Fibroblast of the aortic adventitia (primary cell): ENCODE results near the gene CBLL1. TPM values are rescaled to one million over a fixed set of nuclear protein-coding genes. Genes with fewer than 3 reads are reported as not detected.

Source experiments
- DNase-seq: peaks from one replicate; pipeline ENCODE4 v3.0.0-alpha.2; 2010; ENCODE audit warnings: low read depth
- H3K4me3 ChIP-seq: 2 replicates; pipeline ENCODE4 v1.5.1; 2011; ENCODE audit warnings: low read depth, mild to moderate bottlenecking, control low read depth, low read length, moderate library complexity
- CTCF ChIP-seq: IDR thresholded peaks from 2 replicates; pipeline ENCODE4 v1.5.1; 2011; ENCODE audit warnings: mild to moderate bottlenecking, low read length, control low read depth, inconsistent platforms; ENCODE audit not compliant: insufficient read depth
- total RNA-seq: library from RNA; depleted of rRNA; stranded (reverse); fragments of >200 nt; gene quantifications from 2 replicates; pipeline ENCODE4 v1.2.3, GENCODE V29; 2012; ENCODE audit warnings: low replicate concordance

CBLL1 gene
- total RNA-seq, 1 donor: 32.0 TPM

DNA sequence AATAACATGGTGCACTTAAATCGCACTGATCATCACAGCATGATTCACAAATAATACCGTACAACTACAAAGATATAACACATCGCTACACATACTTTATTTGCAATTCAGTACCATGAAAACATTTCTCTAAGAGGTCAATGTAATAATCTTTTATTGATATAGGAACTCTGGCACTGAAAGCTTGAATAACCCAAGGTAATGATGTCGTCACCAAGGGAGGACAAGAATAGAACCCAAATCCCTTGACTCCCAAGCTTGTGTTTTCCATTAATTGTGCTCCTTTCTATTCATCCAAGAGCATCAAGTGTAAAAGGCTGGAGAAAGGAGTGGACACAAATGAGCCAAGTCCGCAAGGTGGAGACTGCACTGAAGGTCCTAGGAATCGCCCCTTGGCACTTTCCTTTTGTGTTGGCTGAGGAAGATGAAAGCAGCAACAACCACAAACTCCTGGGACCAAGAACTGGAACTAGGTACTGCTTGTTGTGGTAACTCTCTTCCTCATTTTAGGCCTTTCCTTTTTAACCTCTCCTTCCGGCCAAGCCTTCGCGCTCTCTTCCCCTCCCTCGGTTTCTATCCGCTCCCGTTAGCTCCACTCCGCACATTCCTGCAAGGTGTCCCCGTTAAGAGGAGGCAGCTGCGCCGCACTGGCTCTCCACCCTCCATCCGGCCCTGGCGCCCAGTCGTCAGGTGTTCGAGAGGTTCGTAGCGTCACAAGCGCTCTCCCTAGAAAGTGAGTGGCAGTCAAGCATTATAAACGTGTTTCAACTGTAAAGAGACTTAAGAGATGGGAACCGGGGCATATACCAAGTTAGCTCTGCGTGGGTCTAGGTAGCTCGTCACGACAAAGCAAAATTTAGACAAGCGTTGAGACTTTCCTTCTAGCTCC lies 1.0 kb upstream of the CBLL1 start:
- DNase-seq: no peak
- TF ChIP-seq CTCF: no peak
- peak overlapping the region; percentile 64 for H3K4me3 ChIP-seq

- no peak for TF ChIP-seq CTCF
- DNase-seq: no peak
- peak overlapping the region; percentile 94 for H3K4me3 ChIP-seq
Observed at GRCh38 chr7:107744345-107744750, 406 bp downstream of the CBLL1 start.

- no peak for DNase-seq
- peak overlapping the region; percentile 57 for H3K4me3 ChIP-seq
- TF ChIP-seq CTCF: no peak
Observed at GRCh38 chr7:107746006-107746405, 2.1 kb downstream of the CBLL1 start.

- no peak overlapping the region for H3K4me3 ChIP-seq
- no peak for DNase-seq
- TF ChIP-seq CTCF: no peak
Observed at GRCh38 chr7:107751113-107751512, 7.2 kb downstream of the CBLL1 start.

DNA sequence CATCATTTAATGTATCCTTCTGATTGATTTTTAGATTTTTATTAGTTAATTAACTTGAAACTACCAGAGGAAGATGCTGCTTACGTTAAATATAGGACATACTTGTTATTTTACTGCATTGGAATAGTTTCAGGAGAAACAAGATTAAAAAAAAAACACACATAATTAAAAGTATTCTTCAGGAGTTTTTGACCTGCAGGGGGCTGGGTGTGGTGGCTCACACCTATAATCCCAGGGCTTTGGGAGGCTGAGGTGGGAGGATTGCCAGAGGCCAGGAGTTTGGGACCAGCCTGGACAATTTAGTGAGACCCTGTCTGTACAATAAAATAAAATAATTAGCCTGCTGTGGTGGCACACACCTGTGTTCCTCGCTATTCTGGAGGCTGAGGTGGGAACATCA lies 10.7 kb downstream of the CBLL1 start:
- H3K4me3 ChIP-seq: no peak overlapping the region
- TF ChIP-seq CTCF: peak; percentile 24
- DNase-seq: no peak

GRCh38 chr7:107758667-107759066 lies 14.7 kb downstream of the CBLL1 start:
- TF ChIP-seq CTCF: no peak
- no peak overlapping the region for H3K4me3 ChIP-seq
- no peak for DNase-seq
